Measurements from ENCODE around the gene TENM4.

DNA sequence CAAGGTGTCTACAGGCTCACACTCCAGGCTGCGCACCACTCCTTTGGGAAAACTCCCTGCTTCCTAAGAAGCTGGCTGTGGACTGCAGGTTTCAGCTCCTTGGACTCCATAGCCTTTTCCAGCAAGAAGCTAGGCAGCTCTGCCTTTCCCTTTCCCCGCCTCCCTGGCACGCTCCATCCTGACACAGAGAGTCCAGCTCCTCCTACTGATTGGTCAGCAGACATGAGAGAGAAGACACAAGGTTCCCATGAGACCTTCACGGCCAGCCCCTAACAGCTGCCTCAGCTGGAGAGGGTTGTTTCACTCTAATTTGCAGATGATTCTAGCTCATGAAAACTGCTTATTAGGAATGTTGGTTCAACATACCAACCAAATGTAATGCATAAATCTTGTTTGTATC lies 27.6 kb downstream of the TENM4 start:
- no peak for TF ChIP-seq POLR2A (IDR thresholded peaks at IDR 0.05)
- TF ChIP-seq, protein P1, sequence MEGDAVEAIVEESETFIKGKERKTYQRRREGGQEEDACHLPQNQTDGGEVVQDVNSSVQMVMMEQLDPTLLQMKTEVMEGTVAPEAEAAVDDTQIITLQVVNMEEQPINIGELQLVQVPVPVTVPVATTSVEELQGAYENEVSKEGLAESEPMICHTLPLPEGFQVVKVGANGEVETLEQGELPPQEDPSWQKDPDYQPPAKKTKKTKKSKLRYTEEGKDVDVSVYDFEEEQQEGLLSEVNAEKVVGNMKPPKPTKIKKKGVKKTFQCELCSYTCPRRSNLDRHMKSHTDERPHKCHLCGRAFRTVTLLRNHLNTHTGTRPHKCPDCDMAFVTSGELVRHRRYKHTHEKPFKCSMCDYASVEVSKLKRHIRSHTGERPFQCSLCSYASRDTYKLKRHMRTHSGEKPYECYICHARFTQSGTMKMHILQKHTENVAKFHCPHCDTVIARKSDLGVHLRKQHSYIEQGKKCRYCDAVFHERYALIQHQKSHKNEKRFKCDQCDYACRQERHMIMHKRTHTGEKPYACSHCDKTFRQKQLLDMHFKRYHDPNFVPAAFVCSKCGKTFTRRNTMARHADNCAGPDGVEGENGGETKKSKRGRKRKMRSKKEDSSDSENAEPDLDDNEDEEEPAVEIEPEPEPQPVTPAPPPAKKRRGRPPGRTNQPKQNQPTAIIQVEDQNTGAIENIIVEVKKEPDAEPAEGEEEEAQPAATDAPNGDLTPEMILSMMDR (IDR thresholded peaks at IDR 0.05) = peak in 1 of 12 donors; percentile 12

All from heart left ventricle (tissue), 13 donors.